Endometrium (tissue), 2 donors: ENCODE results near the gene AIP.

ENCODE experiments used
- FAIRE-seq: peaks from 2 replicates; lab custom pipeline; 2012; peaks lifted over from hg19 to GRCh38; lab: Jason Lieb, UNC
- donor health status: control.
- donor health status: control.

AIP gene

DNA sequence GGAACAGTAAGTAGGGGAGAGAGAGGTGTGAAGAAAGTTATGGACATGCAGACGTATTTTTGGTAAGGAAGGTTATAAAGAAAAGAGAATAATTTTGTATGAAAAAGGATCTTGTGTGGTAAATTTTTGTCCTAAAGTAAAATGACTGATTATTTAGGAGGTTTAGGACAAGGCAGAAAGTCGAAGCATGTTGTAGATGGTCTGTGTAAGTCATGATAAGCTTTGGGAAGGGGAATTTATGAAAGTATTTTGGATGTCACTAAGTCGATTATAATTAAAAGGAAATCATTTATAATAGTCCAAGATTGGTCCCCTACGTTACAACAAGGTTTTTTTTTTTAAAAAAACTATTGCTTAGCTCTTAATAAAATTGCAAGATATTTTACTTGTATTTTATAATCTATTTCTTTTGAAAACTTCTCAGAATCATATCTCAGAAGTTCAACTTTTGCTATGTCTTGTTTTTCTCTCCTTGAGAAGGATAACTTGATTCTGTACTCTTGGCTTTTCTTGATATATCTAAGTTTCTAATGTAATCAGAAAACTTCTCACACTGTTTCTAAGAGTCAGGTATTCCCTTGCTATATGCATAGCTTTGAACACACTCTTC lies 51.3 kb downstream of the AIP start:
- FAIRE-seq = no peak

DNA sequence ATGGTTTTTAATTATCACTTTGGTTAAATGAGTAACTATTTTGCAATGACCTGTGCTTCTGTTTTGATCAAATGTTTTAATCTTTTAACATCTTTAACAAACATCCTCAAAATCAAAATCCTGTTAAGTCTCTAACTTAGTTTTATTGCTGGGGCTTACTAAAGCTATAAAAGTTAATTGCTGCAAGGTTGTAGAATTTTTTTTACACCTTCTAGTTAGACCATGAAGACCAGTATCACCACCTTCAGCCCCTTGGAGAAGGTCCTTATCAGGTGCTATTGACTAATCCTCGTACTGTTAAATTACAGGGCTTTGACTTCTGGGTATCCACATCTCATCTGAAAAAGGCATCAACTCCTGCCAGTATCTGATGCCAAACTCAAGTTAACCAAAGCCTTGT lies 52.7 kb downstream of the AIP start:
- no peak for FAIRE-seq

DNA sequence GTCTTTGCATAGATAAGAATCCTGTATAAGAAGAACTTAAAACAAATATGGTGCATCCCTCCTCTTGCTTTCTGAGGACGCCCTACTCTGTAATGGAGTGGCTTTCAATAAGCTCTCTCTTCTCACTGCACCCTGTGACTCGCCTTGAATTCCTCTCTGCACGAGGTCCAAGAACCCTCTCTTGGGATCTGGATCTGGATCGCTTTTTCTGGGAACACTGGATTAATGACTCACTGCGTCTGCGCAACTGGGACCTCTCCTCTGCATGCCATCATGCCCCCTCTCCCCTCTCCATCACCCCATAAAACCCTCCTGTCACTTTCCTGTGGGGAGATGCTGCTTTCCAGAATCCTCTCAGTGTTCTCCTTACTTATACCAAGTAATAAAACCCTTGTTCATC lies 55.5 kb downstream of the AIP start:
- no peak for FAIRE-seq

DNA sequence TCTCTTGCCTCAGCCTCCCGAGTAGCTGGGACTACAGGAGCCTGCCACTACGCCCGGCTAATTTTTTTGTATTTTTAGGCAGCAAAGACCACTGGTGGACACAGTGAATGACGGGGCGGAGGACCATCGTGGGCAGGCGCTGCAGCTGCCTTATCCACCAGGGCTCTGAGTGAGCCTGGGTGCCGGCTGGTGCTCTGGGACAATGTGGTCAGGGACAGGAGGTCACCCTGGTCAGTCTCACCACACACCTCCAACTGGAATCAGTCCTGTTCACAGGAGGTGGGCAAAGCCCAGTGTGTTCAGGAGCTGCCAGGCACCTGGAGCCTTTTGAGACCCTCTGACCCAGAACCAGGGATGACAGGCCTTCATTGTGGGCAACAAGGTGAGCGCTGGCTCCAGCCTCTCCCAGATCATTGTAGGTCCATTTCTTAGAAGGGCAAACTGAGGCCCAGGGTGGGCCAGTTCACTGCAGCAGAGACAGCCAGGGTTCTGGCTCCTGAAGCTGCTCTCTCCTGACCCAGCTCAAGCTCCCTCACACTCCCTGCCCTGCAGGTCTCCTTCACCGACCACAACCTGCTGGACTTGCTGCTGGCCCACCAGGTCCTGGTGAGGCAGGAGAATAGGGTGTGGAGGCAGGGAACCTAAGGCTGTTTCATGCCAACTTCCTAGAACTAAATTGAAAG lies 56.1 kb downstream of the AIP start:
- FAIRE-seq = no peak

DNA sequence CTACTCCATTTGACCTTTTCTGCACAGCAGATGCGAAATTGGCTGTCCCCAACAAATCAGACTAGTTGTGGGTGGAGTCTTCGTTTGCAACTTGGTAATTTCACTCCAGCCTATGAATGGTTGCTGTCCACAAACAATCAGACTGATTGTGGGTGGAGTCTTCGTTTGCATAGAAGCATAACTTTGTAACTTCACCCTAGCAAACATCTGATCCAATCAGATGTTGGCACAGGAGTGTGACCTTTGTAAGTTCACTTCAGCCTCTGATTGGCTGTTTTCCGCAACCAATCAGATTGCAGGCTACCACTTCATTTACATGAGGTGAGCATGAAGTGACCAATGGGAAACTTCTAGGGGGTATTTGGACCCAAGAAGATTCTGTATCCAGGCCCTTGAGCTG lies 56.7 kb downstream of the AIP start:
- FAIRE-seq = no peak
